Measurements from ENCODE around the gene SLC12A6. TPM values are rescaled to one million over a fixed set of nuclear protein-coding genes. Genes with fewer than 3 reads are reported as not detected.

SLC12A6 gene
- polyA plus RNA-seq, 4 donors: 20.3 to 25.4 (median 23.1) TPM

DNA sequence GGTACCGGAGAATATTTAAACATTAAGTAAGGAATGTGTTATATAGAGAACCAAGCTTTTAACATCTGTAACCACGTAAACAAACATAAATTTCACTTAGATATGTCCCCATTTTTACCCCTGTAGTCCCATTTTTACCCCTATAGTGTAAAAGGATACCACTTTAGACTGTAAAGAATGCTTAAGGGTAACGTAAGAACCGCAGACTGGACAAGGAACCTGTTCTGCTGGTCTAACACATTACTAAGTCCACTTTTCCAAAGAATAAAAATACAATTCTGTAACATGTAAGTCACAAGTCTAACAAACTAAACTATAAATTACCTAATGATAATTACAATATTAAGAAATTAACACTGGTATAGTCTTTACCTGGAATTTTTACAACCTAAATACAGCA lies 2.9 kb downstream of the SLC12A6 start:
- DNase-seq (ENCODE audit: low read depth in 4 of 4, low spot score in 3 of 4): no peak

DNA sequence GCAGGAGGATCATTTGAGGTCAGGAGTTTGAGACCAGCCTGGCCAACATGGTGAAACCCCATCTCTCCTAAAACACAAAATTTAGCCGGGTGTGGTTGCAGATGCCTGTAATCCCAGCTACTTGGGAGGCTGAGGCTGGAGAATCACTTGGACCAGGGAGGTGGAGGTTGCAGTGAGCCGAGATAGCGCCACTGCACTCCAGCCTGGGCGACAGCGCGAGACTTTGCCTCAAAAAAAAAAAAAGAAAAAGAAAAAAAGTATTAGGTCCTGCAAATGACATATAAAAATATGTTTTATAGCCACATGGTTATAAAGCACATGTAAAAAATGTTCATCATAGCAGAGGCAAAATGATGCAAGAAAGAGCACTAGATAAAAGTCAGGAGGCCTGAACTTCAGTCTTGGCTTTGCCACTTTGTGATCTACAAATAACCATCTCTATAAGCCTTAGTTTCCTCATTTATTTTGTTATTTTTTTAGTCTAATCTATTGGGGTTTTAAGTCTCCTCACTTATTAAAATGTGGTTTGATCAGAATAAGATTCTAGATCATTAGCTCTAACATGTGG lies 4.9 kb downstream of the SLC12A6 start:
- DNase-seq (ENCODE audit: low read depth in 4 of 4, low spot score in 3 of 4): no peak

DNA sequence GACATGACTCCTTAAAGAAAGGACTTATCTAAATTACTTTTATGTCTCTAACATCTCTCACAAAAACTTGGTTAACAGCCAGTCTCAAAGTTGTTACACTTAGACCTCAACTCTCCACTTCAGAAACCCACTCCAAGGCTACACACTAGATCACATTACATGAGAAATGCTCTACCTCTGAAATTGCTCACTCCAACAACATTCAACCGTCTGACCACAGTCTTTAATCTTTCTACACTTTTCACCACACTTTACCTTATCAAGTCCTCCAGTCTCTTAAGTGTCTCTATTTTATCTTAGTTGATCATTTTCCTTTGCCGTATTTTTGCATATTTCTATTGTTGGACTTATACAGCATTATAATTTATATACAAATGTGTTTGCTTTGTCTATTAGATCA lies 5.8 kb downstream of the SLC12A6 start:
- DNase-seq (ENCODE audit: low read depth in 4 of 4, low spot score in 3 of 4): no peak

DNA sequence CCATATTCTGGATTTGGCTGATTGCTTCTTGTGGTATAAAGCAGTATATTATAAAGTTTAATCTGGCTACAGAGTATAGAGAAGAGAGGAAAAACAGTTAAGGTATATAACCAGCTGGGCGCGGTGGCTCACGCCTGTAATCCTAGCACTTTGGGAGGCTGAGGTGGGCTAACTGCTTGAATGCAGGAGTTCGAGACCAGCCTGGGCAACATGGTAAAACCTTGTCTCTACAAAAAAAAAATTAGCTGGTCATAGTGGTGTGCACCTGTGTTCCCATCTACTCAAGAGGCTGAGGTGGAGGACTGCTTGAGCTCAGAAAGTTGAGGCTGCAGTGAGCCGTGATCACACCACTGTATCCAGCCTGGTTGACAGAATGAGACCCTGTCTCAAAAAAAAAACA lies 7.3 kb downstream of the SLC12A6 start:
- DNase-seq (ENCODE audit: low read depth in 4 of 4, low spot score in 3 of 4): no peak

DNA sequence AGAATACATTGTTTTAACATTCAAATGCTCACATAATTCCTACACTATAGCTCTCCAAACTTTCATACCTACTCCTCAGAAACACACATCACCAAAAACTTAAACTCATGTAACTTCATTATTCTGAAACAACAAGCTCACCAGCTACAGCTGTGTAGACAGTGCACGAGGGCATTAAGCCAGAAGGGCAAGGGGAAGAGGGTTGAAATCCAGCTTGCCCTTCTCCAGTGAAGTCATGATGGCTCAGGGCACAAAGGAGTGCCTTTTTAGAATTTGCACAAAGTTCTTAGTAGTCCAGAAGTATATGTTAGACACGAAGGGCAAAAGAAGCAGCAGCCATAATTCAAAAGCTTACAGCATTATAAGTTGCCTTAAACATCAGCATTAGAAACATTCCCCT lies 8.6 kb downstream of the SLC12A6 start:
- DNase-seq (ENCODE audit: low read depth in 4 of 4, low spot score in 3 of 4): no peak

DNA sequence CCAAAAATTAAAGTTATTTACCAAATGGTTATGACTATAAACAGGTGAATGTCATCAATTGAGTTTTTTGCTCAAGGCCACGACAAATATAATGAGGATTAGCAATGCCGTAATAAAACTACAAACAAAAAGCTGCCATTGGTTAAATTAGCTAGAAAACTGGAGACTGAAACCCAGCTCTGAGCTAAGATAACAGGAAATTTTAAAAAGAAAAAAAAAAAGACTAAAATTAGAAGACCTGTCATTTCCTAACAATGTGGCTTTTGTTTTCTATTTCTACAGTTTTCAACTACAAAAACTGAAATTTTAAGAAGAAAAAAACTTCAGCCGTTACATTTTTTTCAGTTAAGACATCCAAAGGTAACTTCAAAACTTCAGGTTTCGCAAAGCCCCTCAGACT lies 9.7 kb downstream of the SLC12A6 start:
- DNase-seq (ENCODE audit: low read depth in 4 of 4, low spot score in 3 of 4): no peak

DNA sequence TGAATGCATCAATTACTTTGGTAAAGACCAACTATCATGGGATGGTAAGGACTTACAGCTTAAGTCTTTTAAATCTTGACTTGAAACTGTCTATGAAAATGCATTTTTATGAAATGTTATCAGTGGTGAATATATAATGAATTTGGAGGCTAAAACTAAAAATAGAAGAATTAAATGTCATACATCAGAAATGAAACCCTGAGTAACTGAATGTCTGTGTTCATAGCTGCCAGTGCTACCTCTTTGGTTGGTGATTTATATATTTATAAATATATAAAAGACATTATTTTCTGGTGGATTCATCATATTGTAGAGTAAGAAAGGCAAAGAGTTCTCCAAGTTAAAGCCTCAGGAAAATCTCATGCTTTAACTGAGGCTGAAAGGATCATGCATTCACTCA lies 12.2 kb downstream of the SLC12A6 start:
- no peak for DNase-seq (ENCODE audit: low read depth in 4 of 4, low spot score in 3 of 4)

DNA sequence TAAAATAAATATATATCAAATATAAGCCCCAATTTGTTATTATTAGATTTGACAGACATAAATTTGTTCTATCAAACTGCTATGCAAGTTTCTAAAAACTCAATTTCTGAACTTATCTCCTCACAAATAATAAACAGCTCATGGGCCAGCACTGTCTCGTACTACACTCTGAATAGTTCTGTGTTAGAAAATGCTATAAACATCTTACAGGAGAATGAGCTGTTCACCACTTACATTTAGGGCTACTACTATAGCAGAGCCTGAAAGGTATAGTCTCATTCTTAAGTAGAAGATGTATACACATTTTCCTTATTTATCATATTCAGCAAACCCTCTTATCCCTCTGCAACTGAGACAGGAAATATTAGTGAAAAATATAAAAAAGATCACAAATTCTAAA lies 12.6 kb downstream of the SLC12A6 start:
- no peak for DNase-seq (ENCODE audit: low read depth in 4 of 4, low spot score in 3 of 4)

DNA sequence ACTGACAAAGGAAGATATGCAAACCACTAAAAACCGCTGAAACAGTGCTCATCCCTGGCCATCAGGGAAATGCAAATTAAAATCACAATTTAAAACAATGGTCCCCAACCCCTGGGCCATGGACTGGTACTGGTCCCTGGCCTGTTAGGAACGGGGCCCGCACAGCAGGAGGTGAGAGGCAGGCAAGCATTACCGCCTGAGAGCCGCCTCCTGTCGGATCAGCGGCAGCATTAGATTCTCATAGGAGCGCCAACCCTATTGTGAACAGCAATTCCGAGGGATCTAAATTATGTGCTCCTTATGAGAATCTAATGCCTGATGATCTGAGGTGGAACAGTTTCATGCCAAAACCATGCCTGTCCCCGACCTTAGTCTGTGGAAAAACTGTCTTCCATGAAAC lies 14.4 kb downstream of the SLC12A6 start:
- DNase-seq (ENCODE audit: low read depth in 4 of 4, low spot score in 3 of 4): no peak

DNA sequence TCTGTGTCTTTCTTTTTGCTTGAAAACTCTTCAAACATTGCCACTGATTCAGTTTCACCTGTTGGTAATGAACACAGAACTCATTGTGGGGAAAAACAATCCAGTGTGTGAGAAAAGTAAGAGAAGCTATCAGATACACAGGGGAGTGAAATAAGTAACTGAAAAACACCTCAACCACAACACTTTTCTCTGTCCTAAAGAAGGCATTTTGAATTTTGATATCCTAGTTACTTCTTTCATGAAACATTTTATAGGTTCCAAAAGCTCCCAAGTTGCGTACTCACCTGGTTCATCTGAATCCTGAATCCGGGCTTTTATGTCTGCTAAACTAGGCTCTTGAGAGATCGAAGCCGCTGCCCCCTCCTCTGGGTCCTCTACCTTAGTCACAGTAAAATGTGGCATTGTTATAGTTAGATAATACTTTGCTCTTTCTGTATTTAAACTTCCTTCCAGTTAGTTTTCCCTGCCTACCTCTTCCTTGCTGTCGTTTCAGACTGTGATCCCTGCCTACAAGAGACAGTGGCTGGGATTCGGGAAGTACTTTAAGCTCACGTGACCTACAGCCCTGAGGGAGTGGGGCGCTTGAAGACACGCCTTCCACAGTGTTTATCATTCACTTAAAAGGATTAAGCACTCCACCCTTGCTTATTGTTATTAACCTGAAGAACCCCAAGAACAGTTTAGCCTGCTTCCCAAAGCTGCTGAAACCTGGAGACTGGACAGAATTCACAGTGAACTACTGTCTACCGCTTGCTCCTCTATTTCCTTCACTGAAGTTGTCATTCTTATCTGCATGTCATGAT lies 19.1 kb downstream of the SLC12A6 start:
- peak in 1 of 4 donors; percentile 27 for DNase-seq (ENCODE audit: low read depth in 4 of 4, low spot score in 3 of 4)

DNA sequence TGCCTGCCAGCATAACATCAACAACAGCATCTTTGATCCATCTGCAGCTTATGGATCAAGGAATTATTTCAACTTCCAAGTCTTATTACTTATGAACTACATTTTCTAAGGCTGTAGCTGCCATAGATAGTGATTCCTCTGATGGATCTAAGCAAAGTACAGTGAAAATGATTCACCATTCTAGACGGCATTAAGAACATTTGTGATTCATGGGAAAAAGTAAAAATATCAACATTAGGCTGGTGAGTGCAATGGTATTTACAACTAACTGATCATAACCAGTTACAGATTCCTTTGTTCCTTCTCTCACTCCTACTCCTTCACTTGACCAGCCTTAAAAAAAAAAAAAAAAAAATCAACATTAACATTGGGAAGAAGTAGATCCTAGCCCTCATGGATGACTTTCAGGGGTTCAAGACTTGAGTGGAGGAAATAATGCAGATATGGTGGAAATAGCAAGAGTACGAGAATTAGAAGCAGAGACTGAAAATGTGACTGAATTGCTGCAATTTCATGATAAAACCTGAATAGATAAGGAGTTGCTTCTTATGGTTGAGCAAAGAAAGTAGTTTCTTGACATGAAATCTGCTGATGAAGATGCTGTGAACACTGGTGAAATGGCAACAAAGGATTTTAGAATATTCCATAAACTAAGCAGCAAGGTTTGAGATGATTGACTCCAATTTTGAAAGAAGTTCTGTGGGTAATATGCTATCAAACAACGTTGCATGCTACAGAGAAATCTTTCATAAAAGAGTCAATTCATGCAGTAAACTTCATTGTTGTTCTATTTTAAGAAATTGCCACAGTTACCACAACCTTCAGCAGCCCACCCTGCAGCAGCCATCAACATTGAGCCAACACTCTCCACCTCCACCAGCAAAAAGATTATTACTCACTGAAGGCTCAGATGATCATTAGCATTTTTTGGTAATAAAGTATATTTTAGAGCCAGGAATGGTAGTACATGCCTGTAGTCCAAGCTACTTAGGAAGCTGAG lies 22.8 kb downstream of the SLC12A6 start:
- no peak for DNase-seq (ENCODE audit: low read depth in 4 of 4, low spot score in 3 of 4)

DNA sequence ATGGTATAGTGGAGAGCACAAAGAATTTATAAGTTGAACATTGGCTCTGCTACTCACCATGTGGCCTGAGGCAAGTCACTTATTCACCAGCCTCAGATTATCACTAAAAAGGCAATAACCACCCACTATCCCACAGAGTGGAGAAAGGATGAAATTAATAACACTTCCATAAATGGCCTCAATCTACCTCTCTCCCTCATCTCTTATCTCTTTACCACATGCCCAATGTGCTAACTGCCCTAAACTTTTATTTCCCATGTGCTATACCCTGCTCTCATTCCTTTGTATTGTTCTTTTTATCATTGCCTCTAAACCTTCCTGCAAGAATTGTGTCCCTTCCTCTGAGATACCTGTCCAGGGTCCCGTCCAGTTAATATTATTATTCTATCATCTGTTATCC lies 26.0 kb downstream of the SLC12A6 start:
- DNase-seq (ENCODE audit: low read depth in 4 of 4, low spot score in 3 of 4): no peak

DNA sequence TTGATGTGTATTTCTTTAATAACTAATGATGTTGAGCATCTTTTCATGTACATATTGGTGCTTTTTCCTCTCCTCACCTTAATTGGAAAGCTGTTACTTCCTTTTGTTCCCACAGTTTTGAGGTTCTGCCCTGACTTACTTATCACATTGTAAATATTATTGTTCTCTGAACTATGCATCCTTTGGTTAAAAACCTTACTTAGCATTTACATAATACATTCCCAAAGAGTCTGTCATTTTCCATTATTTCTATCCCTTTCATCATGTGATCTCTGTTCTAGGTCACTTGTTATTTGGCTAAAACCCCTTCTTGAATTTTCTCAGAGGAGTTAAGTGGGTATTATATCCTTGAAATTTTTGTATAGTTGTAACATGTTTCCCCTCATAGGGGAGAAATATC lies 33.0 kb downstream of the SLC12A6 start:
- DNase-seq (ENCODE audit: low read depth in 4 of 4, low spot score in 3 of 4): no peak

DNA sequence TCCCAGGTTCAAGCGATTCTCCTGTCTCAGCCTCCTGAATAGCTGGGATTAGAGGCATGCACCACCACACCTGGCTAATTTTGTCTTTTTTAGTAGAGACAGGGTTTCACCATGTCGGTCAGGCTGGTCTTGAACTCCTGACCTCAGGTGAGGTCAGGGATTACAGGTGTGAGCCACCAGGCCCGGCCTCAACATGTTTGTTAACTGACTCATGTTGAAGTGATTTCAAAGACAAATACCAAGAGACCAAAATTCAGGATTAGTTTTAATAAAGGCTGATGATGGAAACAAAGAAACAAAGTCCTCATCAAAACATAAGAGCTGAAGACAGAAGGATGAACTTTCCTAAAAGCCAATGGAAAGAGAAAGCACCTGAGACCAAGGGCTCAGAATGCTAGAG lies 36.5 kb downstream of the SLC12A6 start:
- DNase-seq (ENCODE audit: low read depth in 4 of 4, low spot score in 3 of 4): no peak

DNA sequence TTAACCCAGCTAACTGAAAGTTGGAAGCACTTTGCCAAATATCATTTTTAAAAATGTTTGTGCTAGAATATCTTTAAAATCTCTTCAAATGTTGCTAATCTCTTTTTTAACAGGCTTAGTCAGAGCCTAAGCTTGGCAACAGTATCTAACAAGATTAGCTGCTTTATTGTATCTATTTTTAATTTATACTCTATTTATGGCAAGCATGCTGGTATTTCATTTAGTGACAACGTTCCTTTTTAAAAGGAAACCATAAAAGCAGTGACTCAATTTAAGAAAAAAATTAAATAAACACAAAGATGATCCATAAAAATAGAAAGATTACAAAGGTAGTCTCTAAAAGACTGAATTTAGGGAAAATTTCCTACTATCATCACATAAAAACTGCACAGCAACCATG lies 40.5 kb downstream of the SLC12A6 start:
- no peak for DNase-seq (ENCODE audit: low read depth in 4 of 4, low spot score in 3 of 4)

DNA sequence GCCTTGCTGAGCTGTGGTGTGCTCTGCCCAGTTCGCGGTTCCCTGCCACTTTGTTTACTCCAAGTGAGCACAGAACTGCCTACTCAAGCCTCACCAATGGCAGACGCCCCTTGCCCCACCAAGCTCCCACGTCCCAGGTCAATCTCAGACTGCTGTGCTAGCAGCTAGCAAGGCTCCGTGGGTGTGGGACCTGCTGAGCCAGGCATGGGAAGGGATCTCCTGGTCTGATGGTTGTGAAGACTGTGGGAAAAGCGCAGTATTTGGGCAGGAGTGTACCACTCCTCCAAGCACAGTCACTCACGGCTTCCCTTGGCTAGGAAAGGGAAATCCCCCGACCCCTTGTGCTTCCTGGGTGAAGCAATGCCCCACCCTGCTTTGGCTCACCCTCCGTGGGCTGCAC lies 45.0 kb downstream of the SLC12A6 start:
- no peak for DNase-seq (ENCODE audit: low read depth in 4 of 4, low spot score in 3 of 4)

DNA sequence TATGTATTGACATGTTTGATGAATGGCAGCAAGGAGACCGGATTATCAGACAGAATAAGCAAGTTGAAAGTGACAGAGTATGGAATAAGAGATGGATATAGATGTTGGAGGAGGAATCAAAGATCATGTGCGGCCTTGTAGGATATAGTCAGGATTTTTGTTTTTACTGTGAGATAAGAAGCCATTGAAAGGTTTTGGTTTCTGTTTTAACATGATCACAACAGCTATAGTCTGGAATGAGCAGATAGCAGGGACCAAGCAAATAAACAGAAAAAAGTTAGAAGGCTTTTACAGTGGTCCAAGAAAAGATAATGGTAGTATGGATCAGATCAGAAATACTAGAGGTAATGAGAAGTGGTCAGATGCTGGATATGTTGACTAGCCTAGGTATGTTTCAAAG lies 52.6 kb downstream of the SLC12A6 start:
- no peak for DNase-seq (ENCODE audit: low read depth in 4 of 4, low spot score in 3 of 4)

DNA sequence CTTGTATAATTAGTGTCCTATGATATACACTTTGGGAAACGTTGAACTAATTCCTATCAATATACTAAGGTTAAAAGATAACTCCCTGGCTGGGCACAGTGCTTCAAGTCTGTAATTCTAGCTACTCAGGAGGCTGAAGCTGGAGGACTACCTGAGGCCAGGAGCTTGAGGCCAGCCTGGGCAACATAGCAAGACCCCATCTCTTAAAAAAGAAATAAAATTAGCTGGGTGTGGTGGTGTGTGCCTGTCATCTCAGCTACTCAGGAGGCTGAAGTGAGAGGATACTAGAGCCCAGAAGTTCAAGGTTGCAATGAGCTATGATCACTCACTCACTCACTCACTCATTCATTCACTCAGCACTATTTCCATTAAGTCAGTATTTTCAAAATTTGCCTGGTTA lies 55.2 kb downstream of the SLC12A6 start:
- no peak for DNase-seq (ENCODE audit: low read depth in 4 of 4, low spot score in 3 of 4)

DNA sequence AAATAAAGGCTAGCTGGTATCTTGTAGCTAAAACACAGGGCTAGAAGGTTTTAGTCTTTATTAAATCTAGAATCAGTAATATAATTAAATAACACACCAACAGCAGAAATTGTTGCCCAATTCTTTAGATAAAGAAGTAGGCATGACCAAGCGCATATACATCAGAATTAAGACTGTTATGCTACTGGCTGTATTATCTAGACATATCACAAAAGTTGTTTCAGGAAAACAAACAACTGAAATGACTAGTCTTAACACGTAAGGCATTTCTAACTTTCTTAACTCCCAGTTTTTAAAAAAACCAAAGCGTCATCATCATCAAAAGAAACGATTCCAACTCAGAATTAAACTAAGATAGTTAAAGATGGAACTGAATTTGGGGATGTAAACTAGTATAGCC lies 57.4 kb downstream of the SLC12A6 start:
- DNase-seq (ENCODE audit: low read depth in 4 of 4, low spot score in 3 of 4): no peak

DNA sequence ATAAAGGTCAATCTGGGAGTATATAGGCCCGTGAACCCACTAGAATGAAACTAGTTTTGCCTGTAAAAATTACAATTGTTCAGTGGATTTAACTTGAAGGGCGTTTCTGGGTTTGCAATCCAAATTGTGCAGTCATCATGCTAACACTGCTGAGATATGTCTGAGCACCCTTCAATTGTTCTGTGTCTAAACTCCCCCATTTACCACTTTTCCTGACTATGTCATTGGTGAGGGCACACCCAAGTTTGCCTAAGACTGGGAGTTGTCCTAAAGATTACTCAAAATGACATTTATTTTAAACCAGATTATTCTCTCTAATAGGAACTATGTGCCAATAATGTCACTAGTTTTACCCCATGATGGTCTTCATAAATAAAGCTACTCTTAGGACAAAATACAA lies 58.2 kb downstream of the SLC12A6 start:
- no peak for DNase-seq (ENCODE audit: low read depth in 4 of 4, low spot score in 3 of 4)

DNA sequence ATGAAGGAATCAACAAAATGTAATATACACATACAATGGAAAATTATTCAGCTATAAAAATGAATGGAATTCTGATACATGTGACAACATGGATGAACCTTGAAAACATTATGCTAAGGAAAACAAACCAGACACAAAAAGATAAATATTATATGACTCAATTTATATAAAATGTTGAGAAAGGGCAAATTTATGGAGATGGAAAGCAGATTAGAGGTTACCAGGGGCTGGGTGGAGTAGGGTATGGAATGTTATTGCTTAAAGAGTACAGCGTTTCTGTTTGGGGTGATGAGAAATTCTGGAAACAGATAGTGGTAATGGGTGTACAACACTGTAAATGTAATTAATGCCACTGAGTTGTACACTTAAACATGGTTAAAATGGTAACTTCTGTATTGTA lies 61.9 kb downstream of the SLC12A6 start:
- no peak for DNase-seq (ENCODE audit: low read depth in 4 of 4, low spot score in 3 of 4)

All from left renal pelvis (tissue), 4 donors.